Measurements from ENCODE around the gene RAB6A.
"Not testable (repeated sequence)": the region's sequence is repeated elsewhere in the genome, so short reads cannot be mapped to it uniquely, and the experiment has no call there.

RAB6A gene

GRCh38 chr11:73761403-73761945 lies 600 bp upstream of the RAB6A start:
- DNase-seq = no peak

GRCh38 chr11:73760135-73760678 lies 667 bp downstream of the RAB6A start:
- DNase-seq = no peak

GRCh38 chr11:73759610-73760134 lies 1.2 kb downstream of the RAB6A start:
- DNase-seq = peak; percentile 16

- no peak for DNase-seq
Measured at GRCh38 chr11:73758451-73758850, 2.4 kb downstream of the RAB6A start.

- DNase-seq = no peak
Measured at GRCh38 chr11:73757598-73757997, 3.3 kb downstream of the RAB6A start.

DNA sequence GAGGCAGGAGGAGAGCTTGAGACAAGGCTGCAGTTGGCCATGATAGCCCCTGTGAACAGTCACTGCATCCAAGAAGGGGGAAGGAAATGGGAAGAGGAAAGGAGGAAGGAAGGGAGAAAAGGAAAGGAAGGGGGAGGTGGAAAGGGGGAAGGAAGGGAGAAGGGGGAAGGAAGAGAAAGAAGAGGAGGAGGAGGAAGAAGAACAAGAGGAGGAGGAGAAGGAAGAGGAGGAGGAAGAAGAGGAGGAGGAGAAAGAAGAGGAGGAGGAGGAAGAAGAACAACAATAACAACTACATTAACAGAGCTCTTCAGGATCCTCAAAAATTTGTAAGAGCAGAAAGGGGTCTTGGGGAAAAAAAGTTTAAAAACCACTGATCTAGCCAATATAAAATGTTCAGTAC lies 5.2 kb downstream of the RAB6A start:
- DNase-seq = no peak

GRCh38 chr11:73753938-73754337 lies 6.9 kb downstream of the RAB6A start:
- DNase-seq = no peak

- DNase-seq = no peak
Measured at GRCh38 chr11:73752903-73753302, 8.0 kb downstream of the RAB6A start.

- DNase-seq = no peak
Measured at GRCh38 chr11:73752216-73752867, 8.5 kb downstream of the RAB6A start.

DNA sequence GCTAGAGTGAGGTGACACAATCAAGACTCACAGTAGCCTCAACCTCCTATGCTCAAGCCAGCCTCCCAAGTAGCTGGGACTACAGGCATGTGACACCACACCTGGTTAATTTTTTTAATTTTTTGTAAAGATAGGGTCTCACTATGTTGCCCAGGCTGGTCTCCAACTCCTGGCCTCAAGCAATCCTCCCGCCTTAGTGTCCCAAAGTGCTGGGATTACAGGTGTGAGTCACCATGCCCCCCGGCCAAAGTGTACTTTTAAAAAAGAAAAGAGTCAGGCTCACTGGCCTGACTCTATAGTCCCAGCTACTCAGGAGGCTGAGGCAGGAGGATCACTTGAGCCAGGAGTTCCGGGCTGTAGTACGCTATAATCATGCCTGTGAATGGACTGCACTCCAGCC lies 10.0 kb downstream of the RAB6A start:
- DNase-seq = not testable (repeated sequence)

DNA sequence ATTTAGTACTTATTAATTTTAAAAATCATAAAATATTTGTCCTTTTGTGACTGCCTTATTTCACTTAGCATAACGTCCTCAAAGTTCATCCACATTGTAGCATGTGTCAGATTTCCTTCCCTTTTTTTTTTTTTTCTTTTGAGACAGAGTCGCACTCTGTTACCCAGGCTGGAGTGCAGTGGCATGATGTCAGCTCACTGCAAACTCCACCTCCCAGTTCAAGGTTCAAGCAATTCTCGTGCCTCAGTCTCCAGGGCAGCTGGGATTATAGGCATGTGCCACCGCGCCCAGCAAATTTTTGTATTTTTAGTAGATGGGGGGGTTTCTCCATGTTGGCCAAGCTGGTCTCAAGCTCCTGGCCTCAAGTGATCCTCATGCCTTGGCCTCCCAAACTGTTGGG lies 10.6 kb downstream of the RAB6A start:
- DNase-seq = no peak

DNA sequence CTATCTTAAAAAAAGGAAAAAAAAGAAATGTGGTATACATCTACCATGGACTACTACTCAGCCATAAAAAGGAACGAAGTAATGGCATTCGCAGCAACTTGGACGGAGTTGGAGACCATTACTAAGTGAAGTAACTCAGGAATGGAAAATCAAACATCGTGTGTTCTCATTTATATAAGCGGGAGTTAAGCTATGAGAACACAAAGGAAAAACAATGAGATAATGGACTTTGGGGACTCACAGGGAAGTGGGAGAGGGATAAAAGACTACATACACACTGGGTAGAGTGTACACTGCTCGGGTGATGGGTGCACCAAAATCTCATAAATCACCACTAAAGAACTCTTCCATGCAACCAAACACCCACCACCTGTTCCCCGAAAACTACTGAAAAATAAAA lies 11.8 kb downstream of the RAB6A start:
- no peak for DNase-seq

DNA sequence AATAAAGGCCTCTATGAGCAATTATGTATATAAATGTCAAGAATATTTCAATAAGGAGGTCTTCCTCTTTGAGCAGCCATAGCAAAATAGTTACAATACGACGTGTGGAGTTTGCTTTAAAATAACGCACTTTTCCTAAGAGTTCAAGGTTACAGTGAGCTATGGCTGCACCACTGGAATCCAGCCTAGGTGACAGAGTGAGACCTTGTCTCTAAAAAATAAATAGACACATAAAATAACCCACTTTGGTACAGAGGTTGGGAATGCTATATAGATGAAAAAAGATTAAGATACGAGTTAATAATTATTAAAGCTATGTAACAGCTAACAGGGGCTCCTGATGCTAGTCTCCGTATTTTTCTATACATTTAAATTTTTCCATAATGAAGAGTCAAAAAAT lies 12.6 kb downstream of the RAB6A start:
- no peak for DNase-seq

DNA sequence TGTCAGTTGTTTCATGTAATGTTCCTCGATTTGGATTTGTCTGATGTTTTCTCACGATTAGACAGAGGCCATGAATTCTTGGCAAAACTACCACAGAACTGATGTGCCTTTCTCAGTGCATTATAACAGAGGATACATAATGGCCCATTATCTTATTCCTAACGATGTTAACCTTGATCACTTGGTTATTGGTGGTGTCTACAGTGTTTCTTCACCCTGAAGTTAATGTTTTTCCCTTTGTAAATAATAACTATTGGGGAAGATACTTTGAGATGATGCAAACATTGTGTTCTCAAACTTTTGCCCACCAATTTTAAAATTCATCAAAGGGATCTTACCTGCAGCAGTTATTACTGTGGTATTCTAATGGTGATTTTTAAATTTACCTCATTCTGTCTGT lies 13.1 kb downstream of the RAB6A start:
- no peak for DNase-seq

DNA sequence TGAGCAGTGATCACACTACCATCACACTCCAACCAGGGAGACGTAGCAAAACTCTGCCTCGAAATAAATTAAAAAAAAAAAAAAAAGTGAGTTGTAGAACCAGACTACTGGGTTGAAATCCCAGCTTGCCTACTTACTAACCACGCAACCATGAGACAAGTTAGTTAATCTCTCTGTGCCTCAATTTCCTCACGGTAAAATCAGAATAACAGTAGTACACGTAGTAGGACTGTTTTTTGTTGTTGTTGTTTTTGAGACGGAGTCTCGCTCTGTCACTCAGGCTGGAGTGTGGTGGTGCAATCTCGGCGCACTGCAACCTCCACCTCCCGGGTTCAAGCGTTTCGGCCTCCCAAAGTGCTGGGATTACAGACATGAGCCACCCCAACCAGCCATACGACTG lies 14.2 kb downstream of the RAB6A start:
- DNase-seq = no peak

DNA sequence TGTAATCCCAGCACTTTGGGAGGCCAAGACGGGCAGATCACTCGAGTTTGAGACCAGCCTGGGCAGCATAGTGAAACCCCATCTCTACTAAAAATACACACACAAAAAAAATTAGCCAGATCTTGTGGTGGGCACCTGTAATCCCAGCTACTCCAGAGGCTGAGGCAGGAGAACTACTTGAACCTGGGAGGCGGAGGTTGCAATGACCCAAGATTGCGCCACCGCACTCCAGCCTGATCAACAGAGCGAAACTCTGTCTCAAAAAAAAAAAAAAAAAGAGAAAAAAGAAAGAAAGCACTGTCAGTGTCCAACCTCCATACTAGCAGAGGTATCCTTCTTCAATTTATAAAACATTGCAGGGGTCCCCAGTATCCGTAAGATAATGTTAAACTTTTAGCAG lies 17.8 kb downstream of the RAB6A start:
- DNase-seq = no peak

DNA sequence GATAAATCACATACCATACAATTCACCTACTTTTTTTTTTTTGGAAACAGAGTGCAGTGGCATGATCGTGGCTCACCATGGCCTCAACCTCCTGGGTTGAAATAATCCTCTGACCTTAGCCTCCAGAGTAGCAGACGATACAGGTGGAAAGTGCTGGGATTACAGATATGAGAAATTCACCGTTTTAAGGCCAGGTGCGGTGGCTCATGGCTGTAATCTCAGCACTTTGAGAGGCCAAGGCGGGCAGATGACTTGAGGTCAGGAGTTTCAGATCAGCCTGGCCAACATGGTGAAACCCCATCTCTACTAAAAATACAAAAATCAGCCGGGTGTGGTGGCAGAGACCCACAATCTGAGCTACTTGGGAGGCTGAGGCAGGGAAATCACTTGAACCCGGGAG lies 24.9 kb downstream of the RAB6A start:
- not testable (repeated sequence) for DNase-seq

DNA sequence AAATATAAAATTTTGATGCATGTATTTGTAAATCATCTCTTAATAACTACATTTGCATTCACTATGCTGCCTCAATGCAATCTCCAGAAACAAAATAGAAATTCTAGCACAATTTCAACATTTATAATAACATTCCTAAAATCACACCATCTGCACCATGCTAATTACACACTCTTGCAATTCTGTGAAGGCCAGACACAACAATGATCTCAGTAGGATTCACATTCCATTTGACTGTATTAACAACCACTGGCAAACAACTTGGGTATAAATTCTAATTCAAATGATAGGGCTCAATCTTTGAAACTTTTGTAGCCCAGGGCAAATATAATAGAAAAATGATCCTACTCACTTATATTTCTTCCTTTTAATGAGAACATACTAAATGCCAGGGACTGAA lies 25.9 kb downstream of the RAB6A start:
- DNase-seq = no peak

DNA sequence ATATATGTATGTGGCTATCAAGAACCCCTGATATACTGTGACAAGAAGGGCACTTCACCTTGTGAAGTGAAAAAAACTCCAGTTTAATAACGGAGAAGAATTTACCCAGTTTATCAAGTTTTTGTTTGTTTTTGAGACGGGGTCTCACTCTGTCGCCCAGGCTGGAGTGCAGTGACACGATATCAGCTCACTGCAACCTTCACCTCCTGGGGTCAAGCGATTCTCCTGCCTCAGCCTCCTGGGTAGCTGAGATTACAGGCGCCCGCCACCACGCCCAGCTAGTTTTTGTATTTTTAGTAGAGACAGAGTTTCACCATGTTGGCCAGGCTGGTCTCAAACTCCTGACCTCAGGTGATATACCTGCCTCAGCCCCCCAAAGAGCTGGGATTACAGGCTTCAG lies 26.9 kb downstream of the RAB6A start:
- DNase-seq = not testable (repeated sequence)

DNA sequence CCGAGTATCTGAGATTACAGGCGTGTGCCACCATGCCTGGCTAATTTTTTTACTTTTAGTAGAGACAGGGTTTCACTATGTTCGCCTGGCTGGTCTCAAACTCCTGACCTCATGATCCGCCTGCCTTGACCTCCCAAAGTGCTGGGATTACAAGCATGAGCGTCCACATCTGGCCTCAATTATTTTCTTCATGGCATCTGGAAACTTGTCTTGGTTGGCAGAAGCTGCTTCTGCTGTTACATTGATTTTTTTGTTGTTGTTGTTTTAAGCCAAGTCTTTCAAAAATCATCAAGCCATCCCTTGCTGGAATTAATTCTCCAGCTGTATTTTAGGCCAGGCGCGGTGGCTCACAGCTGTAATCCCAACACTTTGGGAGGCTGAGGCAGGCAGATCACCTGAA lies 27.9 kb downstream of the RAB6A start:
- DNase-seq = not testable (repeated sequence)

- DNase-seq = no peak
Measured at GRCh38 chr11:73729594-73730206, 31.2 kb downstream of the RAB6A start.

DNA sequence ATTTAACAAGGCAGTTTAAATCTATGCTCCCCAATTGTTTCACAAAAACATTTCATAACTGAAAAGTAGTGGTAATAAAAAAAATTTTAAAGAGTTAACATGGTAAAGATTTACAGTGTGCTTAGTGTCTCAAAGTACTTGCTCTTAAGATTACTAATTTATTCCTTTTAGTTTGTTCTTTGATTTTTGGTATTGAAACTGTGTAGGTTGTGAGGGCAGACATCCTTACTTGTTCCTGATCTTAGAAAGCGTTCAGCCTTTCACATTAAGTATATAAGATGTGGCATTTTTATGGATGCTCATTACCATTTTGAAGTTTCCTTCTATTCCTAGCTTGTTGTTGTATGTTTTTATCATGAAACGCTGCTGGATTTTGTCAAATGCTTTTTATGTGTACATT lies 32.9 kb downstream of the RAB6A start:
- DNase-seq = no peak

DNA sequence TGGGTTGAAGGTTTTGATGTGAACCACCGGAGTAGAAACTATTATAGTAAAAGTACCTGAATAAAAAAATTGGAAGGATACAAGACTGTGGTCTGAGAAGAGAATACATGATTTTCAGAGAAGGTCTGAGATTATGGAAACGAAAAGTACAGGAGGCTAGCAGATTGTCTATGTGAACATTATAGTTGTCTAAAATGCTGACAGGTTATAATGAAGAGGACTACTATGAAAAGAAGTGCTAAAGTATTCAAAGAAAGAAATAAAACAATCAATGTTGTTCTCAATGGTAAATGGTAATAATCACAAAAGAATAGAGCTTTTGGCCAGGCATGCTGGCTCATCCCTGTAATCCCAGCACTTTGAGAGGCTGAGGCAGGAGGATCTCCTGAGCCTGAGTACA lies 34.0 kb downstream of the RAB6A start:
- DNase-seq = no peak

DNA sequence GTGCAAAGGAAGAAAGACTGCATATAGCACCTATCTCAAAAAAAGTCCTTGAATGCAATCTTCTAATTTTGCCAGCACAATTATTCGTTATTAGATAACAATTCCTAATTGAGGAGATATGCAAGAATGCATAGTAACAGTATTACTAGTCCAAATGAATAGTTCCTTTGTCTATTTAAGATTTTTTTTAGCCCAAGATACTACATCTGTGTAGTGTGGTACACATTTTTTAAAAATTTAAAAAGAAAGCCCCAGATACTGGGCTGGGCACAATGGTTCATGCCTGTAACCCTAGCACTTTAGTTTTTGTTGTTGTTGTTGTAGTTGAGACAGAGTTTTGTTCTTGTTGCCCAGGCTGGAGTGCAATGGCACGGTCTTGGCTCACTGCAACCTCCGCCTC lies 43.7 kb downstream of the RAB6A start:
- no peak for DNase-seq
